ENCODE data around the gene ADAMTSL2.

The ADAMTSL2 gene

DNA sequence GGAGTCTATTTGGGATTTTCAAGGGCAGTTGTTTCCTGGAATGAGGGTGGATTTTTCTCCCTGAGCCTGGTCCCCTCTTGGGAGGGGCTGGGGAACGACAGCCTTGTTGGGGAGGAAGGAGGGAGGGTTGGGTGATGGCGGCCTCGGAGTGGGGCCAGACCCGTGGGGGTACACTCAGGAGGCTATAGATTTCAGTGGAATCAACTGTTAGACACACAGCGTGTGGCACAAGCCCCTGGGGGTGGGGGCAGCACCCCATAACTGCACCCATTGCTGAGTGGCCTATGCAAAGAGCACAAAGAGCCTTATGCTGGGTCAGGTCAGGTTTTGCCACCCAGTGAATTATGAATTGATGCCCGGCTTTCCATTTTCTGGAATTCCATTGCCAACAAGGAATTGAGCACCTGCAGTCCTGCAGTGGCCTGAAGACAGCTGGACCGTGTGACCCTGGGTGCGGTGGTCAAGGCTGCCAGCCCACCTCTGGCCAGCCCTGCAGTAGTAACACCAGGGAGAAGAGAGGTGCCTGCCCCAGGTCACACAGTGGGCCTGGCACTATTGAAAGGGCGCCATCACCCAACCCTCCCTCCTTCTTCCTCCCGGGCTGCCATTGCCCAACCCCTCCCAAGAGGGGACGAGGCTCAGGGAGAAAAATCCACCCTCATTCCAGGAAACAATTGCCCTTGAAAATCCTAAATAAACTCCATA lies 18.1 kb upstream of the ADAMTSL2 start:
- no peak for TF ChIP-seq POLR2AphosphoS5 (IDR thresholded peaks at IDR 0.05; ENCODE audit: low read depth, low read length)
- no peak for TF ChIP-seq TAF1 (IDR thresholded peaks at IDR 0.05; ENCODE audit: borderline replicate concordance, insufficient read depth, low read length)
- TF ChIP-seq, protein P1, sequence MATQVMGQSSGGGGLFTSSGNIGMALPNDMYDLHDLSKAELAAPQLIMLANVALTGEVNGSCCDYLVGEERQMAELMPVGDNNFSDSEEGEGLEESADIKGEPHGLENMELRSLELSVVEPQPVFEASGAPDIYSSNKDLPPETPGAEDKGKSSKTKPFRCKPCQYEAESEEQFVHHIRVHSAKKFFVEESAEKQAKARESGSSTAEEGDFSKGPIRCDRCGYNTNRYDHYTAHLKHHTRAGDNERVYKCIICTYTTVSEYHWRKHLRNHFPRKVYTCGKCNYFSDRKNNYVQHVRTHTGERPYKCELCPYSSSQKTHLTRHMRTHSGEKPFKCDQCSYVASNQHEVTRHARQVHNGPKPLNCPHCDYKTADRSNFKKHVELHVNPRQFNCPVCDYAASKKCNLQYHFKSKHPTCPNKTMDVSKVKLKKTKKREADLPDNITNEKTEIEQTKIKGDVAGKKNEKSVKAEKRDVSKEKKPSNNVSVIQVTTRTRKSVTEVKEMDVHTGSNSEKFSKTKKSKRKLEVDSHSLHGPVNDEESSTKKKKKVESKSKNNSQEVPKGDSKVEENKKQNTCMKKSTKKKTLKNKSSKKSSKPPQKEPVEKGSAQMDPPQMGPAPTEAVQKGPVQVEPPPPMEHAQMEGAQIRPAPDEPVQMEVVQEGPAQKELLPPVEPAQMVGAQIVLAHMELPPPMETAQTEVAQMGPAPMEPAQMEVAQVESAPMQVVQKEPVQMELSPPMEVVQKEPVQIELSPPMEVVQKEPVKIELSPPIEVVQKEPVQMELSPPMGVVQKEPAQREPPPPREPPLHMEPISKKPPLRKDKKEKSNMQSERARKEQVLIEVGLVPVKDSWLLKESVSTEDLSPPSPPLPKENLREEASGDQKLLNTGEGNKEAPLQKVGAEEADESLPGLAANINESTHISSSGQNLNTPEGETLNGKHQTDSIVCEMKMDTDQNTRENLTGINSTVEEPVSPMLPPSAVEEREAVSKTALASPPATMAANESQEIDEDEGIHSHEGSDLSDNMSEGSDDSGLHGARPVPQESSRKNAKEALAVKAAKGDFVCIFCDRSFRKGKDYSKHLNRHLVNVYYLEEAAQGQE (IDR thresholded peaks at IDR 0.05; ENCODE audit: insufficient read depth in 1 of 2, low read depth in 2 of 2, low read length in 2 of 2) = no peak
- TF ChIP-seq SIN3A (IDR thresholded peaks at IDR 0.05; ENCODE audit: borderline replicate concordance, insufficient read depth, low read length) = no peak
- TF ChIP-seq FOXP2 (optimal IDR thresholded peaks at IDR 0.05; ENCODE audit: borderline replicate concordance, extremely low read depth, extremely low read length, insufficient read depth) = no peak

DNA sequence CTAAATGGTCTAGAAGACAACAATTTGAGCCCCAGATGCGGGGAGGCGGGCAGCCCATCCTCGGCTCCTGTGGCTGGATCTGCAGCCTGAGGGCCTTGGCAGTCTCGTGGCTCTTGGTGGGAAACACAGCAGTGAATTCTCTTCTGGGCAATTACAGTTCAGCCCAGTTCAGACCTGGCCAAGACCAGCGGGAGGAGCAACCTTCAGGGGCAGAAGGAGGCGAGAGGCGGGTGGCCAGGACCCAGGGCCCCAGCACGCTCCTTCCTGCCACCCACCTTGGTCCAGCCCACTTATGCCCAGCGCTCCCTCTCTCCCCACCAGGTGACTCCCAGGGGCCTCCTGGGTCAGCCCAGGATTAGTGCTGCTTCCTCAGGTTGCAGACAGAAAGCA lies 17.5 kb upstream of the ADAMTSL2 start:
- TF ChIP-seq SIN3A (IDR thresholded peaks at IDR 0.05; ENCODE audit: borderline replicate concordance, insufficient read depth, low read length) (no peak), POLR2AphosphoS5 (IDR thresholded peaks at IDR 0.05; ENCODE audit: low read depth, low read length) (no peak), TAF1 (IDR thresholded peaks at IDR 0.05; ENCODE audit: borderline replicate concordance, insufficient read depth, low read length) (no peak), FOXP2 (optimal IDR thresholded peaks at IDR 0.05; ENCODE audit: borderline replicate concordance, extremely low read depth, extremely low read length, insufficient read depth) (no peak)
- TF ChIP-seq, protein P1 (IDR thresholded peaks at IDR 0.05; ENCODE audit: insufficient read depth in 1 of 2, low read depth in 2 of 2, low read length in 2 of 2) = no peak

DNA sequence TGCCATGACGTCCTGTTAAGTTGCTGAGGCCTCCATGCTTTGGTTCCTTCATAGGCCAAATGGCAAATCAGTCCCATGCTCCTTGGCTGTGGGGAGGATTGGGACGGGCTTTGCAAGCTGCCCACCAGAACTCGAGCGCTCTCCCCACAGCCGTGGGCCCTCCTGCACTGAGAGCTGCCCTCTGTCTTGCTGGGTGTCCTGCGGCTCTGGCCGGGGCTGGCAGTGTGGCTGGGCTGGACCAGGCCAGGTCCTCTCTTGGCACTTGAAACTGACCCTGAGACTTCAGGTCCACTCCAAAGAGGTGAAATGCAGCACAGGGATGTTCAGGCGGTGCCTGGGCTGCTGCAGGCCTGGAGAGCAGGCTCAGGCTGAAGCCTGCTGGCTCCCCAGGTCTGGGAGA lies 16.8 kb upstream of the ADAMTSL2 start:
- no peak for TF ChIP-seq POLR2AphosphoS5 (IDR thresholded peaks at IDR 0.05; ENCODE audit: low read depth, low read length)
- TF ChIP-seq, protein P1 (IDR thresholded peaks at IDR 0.05; ENCODE audit: insufficient read depth in 1 of 2, low read depth in 2 of 2, low read length in 2 of 2) = no peak
- TF ChIP-seq TAF1 (IDR thresholded peaks at IDR 0.05; ENCODE audit: borderline replicate concordance, insufficient read depth, low read length) = no peak
- TF ChIP-seq FOXP2 (optimal IDR thresholded peaks at IDR 0.05; ENCODE audit: borderline replicate concordance, extremely low read depth, extremely low read length, insufficient read depth) = no peak
- TF ChIP-seq SIN3A (IDR thresholded peaks at IDR 0.05; ENCODE audit: borderline replicate concordance, insufficient read depth, low read length) = no peak

DNA sequence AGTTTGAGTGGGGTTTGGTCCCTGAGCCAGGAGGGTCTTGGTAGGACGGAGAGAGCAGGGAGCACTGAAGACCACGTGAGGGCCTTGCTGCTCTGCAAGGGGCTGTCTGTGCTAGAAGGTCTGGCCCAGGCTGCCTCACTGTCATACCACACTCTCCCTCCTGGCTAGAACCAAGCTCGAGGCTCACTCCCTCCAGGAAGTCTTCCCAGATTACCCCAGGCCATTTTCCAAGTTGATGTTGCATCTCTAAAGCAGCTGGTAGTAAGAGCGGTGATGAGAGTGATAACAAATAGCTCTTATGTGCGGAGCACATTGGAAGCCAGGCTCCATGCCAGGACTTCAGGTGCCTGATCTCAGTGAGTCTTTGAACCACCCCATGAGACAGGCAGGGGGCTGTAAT lies 16.3 kb upstream of the ADAMTSL2 start:
- TF ChIP-seq TAF1 (IDR thresholded peaks at IDR 0.05; ENCODE audit: borderline replicate concordance, insufficient read depth, low read length) (no peak), SIN3A (IDR thresholded peaks at IDR 0.05; ENCODE audit: borderline replicate concordance, insufficient read depth, low read length) (no peak), FOXP2 (optimal IDR thresholded peaks at IDR 0.05; ENCODE audit: borderline replicate concordance, extremely low read depth, extremely low read length, insufficient read depth) (no peak), POLR2AphosphoS5 (IDR thresholded peaks at IDR 0.05; ENCODE audit: low read depth, low read length) (no peak)
- TF ChIP-seq, protein P1 (IDR thresholded peaks at IDR 0.05; ENCODE audit: insufficient read depth in 1 of 2, low read depth in 2 of 2, low read length in 2 of 2) = no peak
